WTC11 (cell line): ENCODE results near the gene THAP3.

Source experiments
- AFF4 ChIP-seq: sonication (generic); formaldehyde crosslinking; IDR thresholded peaks from 2 replicates; pipeline ENCODE4 v1.8.1; 2023; ENCODE audit warnings: mild to moderate bottlenecking, missing genetic modification reagents, borderline replicate concordance
- CTCF ChIP-seq: fragments of 200-600 bp; IDR thresholded peaks from 2 replicates; pipeline ENCODE4 v1.8.0; 2022; ENCODE audit warnings: antibody characterized with exemption
- EMX1 ChIP-seq: fragments of 250-450 bp; sonication (Bioruptor Pico); IDR thresholded peaks from 2 replicates; pipeline ENCODE4 v1.8.0; 2021; ENCODE audit warnings: mild to moderate bottlenecking
- MLX ChIP-seq: sonication (generic); formaldehyde crosslinking; IDR thresholded peaks from 2 replicates; pipeline ENCODE4 v1.8.1; 2023; ENCODE audit warnings: mild to moderate bottlenecking, missing genetic modification reagents, moderate library complexity
- NFYB ChIP-seq: sonication (generic); formaldehyde crosslinking; conservative IDR thresholded peaks from 2 replicates; pipeline ENCODE4 v1.8.0; 2022; ENCODE audit warnings: low read depth, missing genetic modification reagents
- PREB ChIP-seq: sonication (generic); formaldehyde crosslinking; IDR thresholded peaks from 2 replicates; pipeline ENCODE4 v1.8.1; 2022; ENCODE audit warnings: mild to moderate bottlenecking, missing genetic modification reagents, moderate library complexity, borderline replicate concordance
- TEAD1 ChIP-seq: sonication (generic); formaldehyde crosslinking; IDR thresholded peaks from 2 replicates; pipeline ENCODE4 v1.8.0; 2022; ENCODE audit warnings: mild to moderate bottlenecking, missing genetic modification reagents

GRCh38 chr1:6637770-6638169 lies 13.1 kb downstream of the THAP3 start:
- TF ChIP-seq CTCF, result no peak
- no peak for TF ChIP-seq TEAD1 (CRISPR knock-in tag)
- TF ChIP-seq MLX, result no peak
- TF ChIP-seq NFYB, result no peak
- TF ChIP-seq PREB (CRISPR knock-in tag), result no peak
- TF ChIP-seq EMX1 (CRISPR knock-in tag), result no peak
- TF ChIP-seq AFF4 (CRISPR knock-in tag), result no peak
